Esophagus squamous epithelium (tissue), 4 donors: ENCODE results near the gene SMAD3.

Experiments
- CTCF ChIP-seq, 6 experiments: fragments of 450-650 bp in 4 of 6; fragments of 200-600 bp in 2 of 6; sonication (generic) in 2 of 6; IDR thresholded peaks; one replicate each; pipeline ENCODE4 v1.5.1; 2016 to 2019; ENCODE audit warnings: antibody characterized with exemption in 6 of 6, mild to moderate bottlenecking in 4 of 6, moderate library complexity in 4 of 6
- POLR2A ChIP-seq, 4 donors: fragments of 450-650 bp; IDR thresholded peaks; one replicate each; pipeline ENCODE4 v1.6.1; 2017; ENCODE audit warnings: antibody characterized with exemption in 4 of 4, mild to moderate bottlenecking in 4 of 4, moderate library complexity in 3 of 4

- TF ChIP-seq CTCF (IDR thresholded peaks at IDR 0.05) = no peak
- TF ChIP-seq POLR2A (IDR thresholded peaks at IDR 0.05) = no peak
These were observed 16.8 kb upstream of the SMAD3 start for GRCh38 chr15:67048281-67049279.
